T-helper 2 cell treated with Interferon-gamma antibody and Interleukin-4, amounts not matched to agents 100 ng/mL and 5 ng/mL, for 36 hours (primary cell): ENCODE measurements around the gene ALDH6A1. TPM values are rescaled to one million over a fixed set of nuclear protein-coding genes. Genes with fewer than 3 reads are reported as not detected.

Source experiments
- total RNA-seq: library from RNA; stranded (reverse); gene quantifications from 2 replicates; pipeline ENCODE4 v1.2.3, GENCODE V29; 2022

ALDH6A1 gene
- total RNA-seq, 1 donor from 2014 or later, result 13.9 TPM

Other genes with a start within 250 kb of the ALDH6A1 start
- gene PTGR2, start 232.6 kb downstream of the ALDH6A1 start, total RNA-seq, result 0.84 and 0.89 TPM in 2 replicates
- 51.6 and 57.1 TPM in 2 replicates for gene ZNF410, start 197.6 kb downstream of the ALDH6A1 start, total RNA-seq
- 1.2 and 1.4 TPM in 2 replicates for gene FAM161B, start 134.4 kb downstream of the ALDH6A1 start, total RNA-seq
- gene COQ6, start 134.2 kb downstream of the ALDH6A1 start, total RNA-seq, result 17.1 and 18.5 TPM in 2 replicates
- 9.4 and 10.5 TPM in 2 replicates for gene ENTPD5, start 65.2 kb downstream of the ALDH6A1 start, total RNA-seq
- 0.48 and 0.75 TPM in 2 replicates for gene BBOF1, start 65.1 kb downstream of the ALDH6A1 start, total RNA-seq
- 14.7 and 15.6 TPM in 2 replicates for gene LIN52, start 503 bp upstream of the ALDH6A1 start, total RNA-seq
- gene VSX2, start 155.0 kb upstream of the ALDH6A1 start, total RNA-seq, result not detected in 2 replicates
- 47.3 and 49.6 TPM in 2 replicates for gene ABCD4, start 218.5 kb upstream of the ALDH6A1 start, total RNA-seq